Prostate gland (tissue), 2 donors: ENCODE measurements around the gene COL9A3. TPM values are rescaled to one million over a fixed set of nuclear protein-coding genes. Genes with fewer than 3 reads are reported as not detected.
A peak's percentile ranks its signal among the peaks of the same experiment; 100 is the strongest.
"Not testable (repeated sequence)": the region's sequence is repeated elsewhere in the genome, so short reads cannot be mapped to it uniquely, and the experiment has no call there.

Source experiments
- DNase-seq: peaks from one replicate; pipeline ENCODE4 v3.0.0-alpha.2; 2019; ENCODE audit warnings: low spot score
- H3K27ac ChIP-seq, 2 donors: fragments of 200-600 bp; sonication (generic); 2 replicates each; pipeline ENCODE4 v1.5.1; 2017 to 2019
- H3K27me3 ChIP-seq: fragments of 200-600 bp; sonication (generic); replicated peaks from 2 replicates; pipeline ENCODE4 v1.5.1; 2019; ENCODE audit not compliant: insufficient read depth
- H3K36me3 ChIP-seq, 2 donors: fragments of 200-600 bp; sonication (generic); 1 replicate in 1 of 2; 2 replicates in 1 of 2; pipeline versions ENCODE4 v1.5.1 to v1.8.1; 2017 to 2019
- H3K4me1 ChIP-seq: fragments of 200-600 bp; sonication (generic); replicated peaks from 2 replicates; pipeline ENCODE4 v1.5.1; 2019
- H3K4me3 ChIP-seq, 2 donors: fragments of 200-600 bp; sonication (generic); 2 replicates each; pipeline ENCODE4 v1.5.1; 2017 to 2019
- H3K9me3 ChIP-seq: fragments of 200-600 bp; sonication (generic); 2 replicates; pipeline ENCODE4 v1.5.1; 2017
- CTCF ChIP-seq, 4 experiments: fragments of 200-600 bp in 2 of 4; fragments of 450-650 bp in 2 of 4; sonication (generic) in 2 of 4; IDR thresholded peaks; 1 replicate in 3 of 4; 2 replicates in 1 of 4; pipeline ENCODE4 v1.5.1; 2016 to 2019; ENCODE audit warnings: antibody characterized with exemption in 4 of 4, mild to moderate bottlenecking in 2 of 4, moderate library complexity in 2 of 4
- POLR2A ChIP-seq: fragments of 450-650 bp; IDR thresholded peaks from one replicate; pipeline ENCODE4 v1.6.1; 2016; ENCODE audit warnings: antibody characterized with exemption, mild to moderate bottlenecking
- POLR2AphosphoS5 ChIP-seq: sonication (generic); formaldehyde crosslinking; IDR thresholded peaks from one replicate; pipeline ENCODE4 v1.6.1; 2017; ENCODE audit warnings: antibody characterized with exemption
- WGBS: methylation state at CpG from one replicate; pipeline ENCODE4 v1.1.5; 2018; 5-methylcytosine and 5-hydroxymethylcytosine counted together
- intact Hi-C: fragments of 100-400 bp; cut with DNase I; formaldehyde crosslinking; loops from one replicate; pipeline ENCODE4 v1.14.2; 2022
- total RNA-seq, 2 donors: library from RNA; depleted of rRNA; stranded (reverse); fragments of >200 nt; gene quantifications; one replicate each; pipeline ENCODE4 v1.1.0, GENCODE V29; 2016

COL9A3 gene
- total RNA-seq, 2 donors from 2014 or later = 5.8 to 6.5 TPM

- intact Hi-C loops = loop anchor here (5.0 kb wide), 1 partner anchor 134 kb away; the partner anchor contains the start of gene BHLHE23
- WGBS = 56% methylated on average over 7 of the region's 7 CpGs
Observed at GRCh38 chr20:62873280-62873679, 56.4 kb downstream of the COL9A3 start.

GRCh38 chr20:62873681-62874031, 56.8 kb downstream of the COL9A3 start:
- not testable (repeated sequence) for H3K36me3 ChIP-seq, H3K4me3 ChIP-seq, H3K9me3 ChIP-seq, H3K27me3 ChIP-seq, H3K27ac ChIP-seq, H3K4me1 ChIP-seq
- intact Hi-C loops = loop anchor here (5.0 kb wide), 1 partner anchor 134 kb away; the partner anchor contains the start of gene BHLHE23
- 10% methylated on average over 15 of the region's 15 CpGs for WGBS
- peak; percentile 55 for DNase-seq
- TF ChIP-seq CTCF (IDR thresholded peaks at IDR 0.05) = peak in 3 of 4 experiments; percentile 42 to 76 (median 69)

More at GRCh38 chr20:62873280-62873679, 56.4 kb downstream of the COL9A3 start:
- Histone ChIP-seq H3K27me3 (no peaks in the 10 kb centered on the region), H3K9me3 (no peaks in the 10 kb centered on the region), H3K27ac (no peak overlapping the region), H3K4me3 (no peak overlapping the region), H3K36me3 (no peaks in the 10 kb centered on the region), H3K4me1 (no peaks in the 10 kb centered on the region)
- DNase-seq = no peak
- no peak for TF ChIP-seq POLR2AphosphoS5
- no peak for TF ChIP-seq POLR2A
- no peak for TF ChIP-seq CTCF (IDR thresholded peaks at IDR 0.05)

- H3K9me3 ChIP-seq = no peaks in the 10 kb centered on the region
- 93% methylated on average over 10 of the region's 14 CpGs for WGBS
- TF ChIP-seq CTCF (IDR thresholded peaks at IDR 0.05) (no peak), POLR2A (no peak), POLR2AphosphoS5 (no peak)
- no peak overlapping the region for H3K4me3 ChIP-seq
- DNase-seq = no peak
- no peak overlapping the region for H3K27ac ChIP-seq
- H3K27me3 ChIP-seq = no peaks in the 10 kb centered on the region
- H3K4me1 ChIP-seq = no peaks in the 10 kb centered on the region
- intact Hi-C loops = loop anchor here (5.0 kb wide), 1 partner anchor 132 kb away; the partner anchor contains the start of gene BHLHE23
- no peaks in the 10 kb centered on the region for H3K36me3 ChIP-seq
Observed at GRCh38 chr20:62874964-62875344, 58.1 kb downstream of the COL9A3 start.

GRCh38 chr20:62875419-62876361, 58.8 kb downstream of the COL9A3 start:
- peak overlapping the region; percentile 16 to 56 for H3K27ac ChIP-seq
- TF ChIP-seq POLR2A (no peak), CTCF (IDR thresholded peaks at IDR 0.05) (peak in 3 of 4 experiments; percentile 24 to 44 (median 35)), POLR2AphosphoS5 (peak; percentile 60)
- no peaks in the 10 kb centered on the region for H3K27me3 ChIP-seq
- no peak overlapping the region for H3K4me3 ChIP-seq
- H3K9me3 ChIP-seq = no peaks in the 10 kb centered on the region
- peaks cover 0 to 3% of the 10 kb centered on the region in 2 donors for H3K36me3 ChIP-seq
- intact Hi-C loops = no loop called here
- DNase-seq = peak; percentile 60
- no peaks in the 10 kb centered on the region for H3K4me1 ChIP-seq
- 40% methylated on average over 27 of the region's 34 CpGs for WGBS
